DMS53 (cell line): ENCODE results near the gene TPTE.
"Not testable (repeated sequence)": the region's sequence is repeated elsewhere in the genome, so short reads cannot be mapped to it uniquely, and the experiment has no call there.

Experiments
- DNase-seq: peaks from one replicate; lab custom pipeline; 2025; lab: John Stamatoyannopoulos, UW

TPTE gene

GRCh38 chr21:10617133-10617752 lies 95.9 kb downstream of the TPTE start:
- DNase-seq: not testable (repeated sequence)

DNA sequence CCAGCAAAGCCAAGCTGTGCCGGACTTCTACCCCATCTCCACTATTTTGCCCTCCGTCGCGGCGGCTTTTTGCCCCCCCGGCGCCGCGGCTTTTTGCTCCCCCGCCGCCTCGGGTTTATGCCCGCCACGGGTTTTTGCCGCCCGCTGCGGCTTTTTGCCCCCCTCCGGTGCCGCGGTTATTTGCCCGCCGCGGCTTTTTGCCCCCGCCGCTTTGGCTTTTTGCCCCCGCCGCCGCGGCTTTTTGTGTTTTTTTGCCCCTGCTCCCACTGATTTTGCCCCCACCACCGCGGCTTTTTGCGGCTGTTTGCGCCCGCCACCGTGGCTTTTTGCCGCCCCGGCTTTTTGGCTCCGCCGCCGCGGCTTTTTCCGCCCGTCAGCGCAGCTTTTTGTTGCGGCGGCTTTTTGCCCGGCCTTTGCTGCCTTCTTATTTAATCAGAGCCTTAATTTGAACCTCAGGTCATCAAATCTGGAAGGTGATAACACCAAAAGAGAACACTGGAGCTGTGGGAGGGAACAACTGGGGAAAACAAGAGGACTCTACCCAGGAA lies 106.0 kb downstream of the TPTE start:
- DNase-seq: peak; percentile 13

DNA sequence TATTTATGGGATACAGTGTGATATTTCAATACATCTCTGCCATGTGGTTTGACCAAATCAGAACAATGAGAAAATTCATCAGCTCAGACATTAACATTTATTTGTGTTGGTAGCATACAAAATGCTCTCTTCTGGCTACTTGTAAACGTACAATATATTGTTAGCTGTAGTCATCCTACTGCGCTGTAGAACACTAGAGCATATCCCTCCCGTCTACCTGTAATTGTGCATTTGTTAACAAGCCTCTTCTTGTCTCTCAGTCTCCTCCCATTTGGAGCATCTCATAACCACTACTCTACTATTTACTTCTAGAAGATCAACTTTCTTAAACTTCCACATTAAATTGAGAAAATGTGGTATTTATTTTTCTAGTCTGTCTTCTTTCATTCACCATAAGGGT lies 107.9 kb downstream of the TPTE start:
- DNase-seq: not testable (repeated sequence)

- not testable (repeated sequence) for DNase-seq
Observed at GRCh38 chr21:10630829-10631228, 109.4 kb downstream of the TPTE start.

GRCh38 chr21:10631316-10631715 lies 109.9 kb downstream of the TPTE start:
- DNase-seq: not testable (repeated sequence)

DNA sequence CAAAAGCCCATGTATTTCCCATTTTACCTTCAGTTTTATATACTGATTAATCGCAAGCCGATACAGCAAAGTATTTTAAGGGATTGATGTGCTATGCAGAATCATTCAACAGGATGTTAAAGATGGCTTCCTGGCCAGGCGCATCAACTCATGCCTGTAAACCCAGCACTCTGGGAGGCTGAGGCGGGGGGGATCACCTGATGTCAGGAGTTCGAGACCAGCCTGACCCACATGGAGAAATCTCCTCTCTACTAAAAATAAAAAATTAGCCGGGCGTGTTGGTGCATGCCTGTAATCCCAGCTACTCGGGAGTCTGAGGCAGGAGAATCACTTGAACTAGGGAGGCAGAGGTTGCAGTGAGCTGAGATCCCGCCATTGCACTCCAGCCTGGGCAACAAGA lies 116.8 kb downstream of the TPTE start:
- not testable (repeated sequence) for DNase-seq

DNA sequence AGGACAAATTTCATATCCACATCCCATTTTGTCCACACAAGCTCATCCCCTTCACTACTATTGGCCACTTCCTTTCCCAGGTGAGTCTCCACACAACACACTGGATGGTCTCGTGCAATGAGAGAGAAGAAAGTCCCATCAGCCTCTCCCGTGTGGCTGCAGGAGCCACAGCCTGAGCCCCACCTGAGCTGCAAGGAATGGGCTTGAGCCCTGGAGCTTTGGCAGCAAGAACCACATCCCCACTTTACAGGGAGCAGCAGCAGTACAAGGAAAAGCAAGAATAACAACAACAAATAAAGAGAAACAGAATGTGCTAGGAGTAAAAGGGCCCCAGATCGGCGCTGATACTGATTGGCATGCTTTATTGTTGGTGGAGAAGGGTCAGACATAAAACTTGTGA lies 117.7 kb downstream of the TPTE start:
- DNase-seq: no peak

GRCh38 chr21:10639746-10640145 lies 118.4 kb downstream of the TPTE start:
- not testable (repeated sequence) for DNase-seq

- DNase-seq: no peak
Observed at GRCh38 chr21:10640446-10640845, 119.1 kb downstream of the TPTE start.

DNA sequence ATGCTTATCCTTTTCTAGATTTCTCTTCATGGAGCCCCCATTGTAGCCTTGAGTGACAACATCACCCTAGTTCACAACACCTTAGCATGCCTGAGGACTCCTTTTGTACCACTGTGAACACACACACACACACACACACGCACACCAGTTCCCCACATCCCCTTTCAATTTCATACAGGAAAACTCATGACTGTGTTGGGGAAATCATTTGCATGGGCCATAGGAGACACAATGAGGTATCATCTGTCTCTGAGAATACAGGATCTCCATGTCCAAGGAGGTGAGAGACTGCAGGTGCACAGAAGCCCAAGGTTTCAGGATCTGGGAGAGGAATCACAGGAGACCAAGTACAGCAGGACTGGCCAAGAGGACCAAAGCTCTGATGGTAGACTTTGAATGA lies 119.7 kb downstream of the TPTE start:
- no peak for DNase-seq

DNA sequence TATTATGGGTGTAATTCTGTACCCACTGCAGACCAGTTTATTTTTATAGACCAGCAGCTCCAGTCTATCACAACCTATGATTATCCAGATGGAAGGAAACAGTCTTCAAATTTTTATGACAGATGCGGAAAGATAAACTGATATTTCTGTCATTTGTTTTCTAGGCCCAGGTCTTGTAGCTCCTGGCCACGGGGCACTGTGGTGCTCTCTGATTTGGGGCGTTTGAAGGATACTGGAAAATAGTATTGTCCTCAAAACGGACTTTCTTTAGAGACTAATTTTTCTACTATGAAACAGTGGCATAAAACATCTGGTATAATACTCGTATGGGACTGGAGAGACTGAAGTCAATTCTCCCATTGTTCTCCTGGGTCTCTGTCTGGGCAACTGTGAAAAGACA lies 124.3 kb downstream of the TPTE start:
- DNase-seq: not testable (repeated sequence)

DNA sequence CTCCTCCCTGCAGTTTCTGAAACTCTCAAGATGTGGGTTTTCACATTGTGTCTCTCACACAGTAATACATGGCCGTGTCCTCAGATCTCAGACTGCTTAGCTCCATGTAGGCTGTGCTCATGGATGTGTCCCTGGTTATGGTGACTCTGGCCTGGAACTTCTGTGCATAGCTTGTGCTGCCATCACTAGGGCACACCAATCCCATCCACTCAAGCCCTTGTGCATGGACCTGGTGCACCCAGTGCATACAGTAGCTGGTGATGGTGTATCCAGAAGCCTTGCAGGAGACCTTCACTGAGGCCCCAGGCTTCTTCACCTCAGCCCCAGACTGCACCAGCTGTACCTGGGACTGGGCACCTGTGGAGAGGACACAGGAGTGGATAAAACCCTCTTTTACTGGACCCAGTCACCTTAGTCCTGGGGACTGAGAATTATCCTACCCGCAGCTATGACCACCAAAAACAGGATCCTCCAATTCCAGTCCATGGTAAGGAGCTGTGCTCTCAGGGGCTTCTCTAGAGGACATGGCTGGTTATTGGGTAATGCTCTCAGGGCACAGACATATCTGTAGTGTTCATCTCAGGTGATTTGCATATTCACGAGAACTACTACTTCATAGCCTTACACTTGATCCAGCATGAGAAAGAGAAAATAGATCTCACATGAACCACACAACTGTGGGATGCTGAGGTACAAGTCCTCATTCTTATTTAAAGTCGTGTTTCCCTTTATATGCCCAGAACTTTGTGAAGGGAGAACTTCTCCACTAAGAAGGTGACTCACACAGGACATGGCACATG lies 128.2 kb downstream of the TPTE start:
- DNase-seq: not testable (repeated sequence)

GRCh38 chr21:10650297-10650696 lies 128.9 kb downstream of the TPTE start:
- not testable (repeated sequence) for DNase-seq
